ENCODE results near the gene F2RL3. TPM values are rescaled to one million over a fixed set of nuclear protein-coding genes. Genes with fewer than 3 reads are reported as not detected.

Gene F2RL3
- total and polyA plus RNA-seq, 9 of the 15 experiments (the other 6 are each of a cell fraction or from before 2014, with no cell fraction given): 1.4 to 27.6 (median 11.9) TPM

GRCh38 chr19:16922592-16922934 is 33.8 kb downstream of the F2RL3 start:
- H3K9me1 ChIP-seq (ENCODE audit: control insufficient read depth, insufficient read depth, low read length): no peaks in the 10 kb centered on the region
- H2AFZ ChIP-seq (ENCODE audit: low read depth, low read length): peak overlapping the region; percentile 84
- 27% methylated on average over 1 of the region's 1 CpG for whole genome bisulfite sequencing (ENCODE audit: insufficient coverage, low coverage, missing lambda C conversion rate)
- no peak overlapping the region for H3K4me2 ChIP-seq (ENCODE audit: insufficient read depth, low read length)
- BruUV-seq (replicated peaks): no TSS peak
- ChIA-PET CTCF (ENCODE audit: low intra/inter-chr PET ratio) (no interaction called here), POLR2A (interaction anchor here (0.6 to 1.1 kb wide), 2 partner anchors 149 to 690 kb away, joined by 3 read pairs; no protein-coding TSS in a partner anchor)
- TF ChIP-seq NFIX (CRISPR knock-in tag; IDR thresholded peaks at IDR 0.05; ENCODE audit: low read depth): no peak
- 0 out of 4 replicates have a peak, but pooled peaks of 1 of the 2 experiments have one; percentile 21 for TF ChIP-seq FOXA3 (CRISPR knock-in tag; conservative IDR thresholded peaks at IDR 0.05 in 1 of 2, IDR thresholded peaks at IDR 0.05 in 1 of 2)
- TF ChIP-seq PHF21A (IDR thresholded peaks at IDR 0.05; ENCODE audit: borderline replicate concordance, low read depth): peak; percentile 82
- no peak for TF ChIP-seq PATZ1 (CRISPR knock-in tag; IDR thresholded peaks at IDR 0.05; ENCODE audit: borderline replicate concordance)
- no peak for TF ChIP-seq SIX5 (IDR thresholded peaks at IDR 0.05; ENCODE audit: borderline replicate concordance in 1 of 2, insufficient read depth in 1 of 2, low read depth in 1 of 2, low read length in 2 of 2)
- 0 out of 4 replicates have a peak, but pooled peaks of 1 of the 2 experiments have one; percentile 4 for TF ChIP-seq ZMIZ1 (IDR thresholded peaks at IDR 0.05; ENCODE audit: low read depth in 2 of 2, low read length in 2 of 2)
- peak; percentile 17; the same call in 1 of the 2 replicates for TF ChIP-seq BCOR (IDR thresholded peaks at IDR 0.05)
- TF ChIP-seq SMARCA5 (IDR thresholded peaks at IDR 0.05): peak; percentile 96
- no peak for TF ChIP-seq CBX8 (IDR thresholded peaks at IDR 0.05; ENCODE audit: borderline replicate concordance, extremely low read depth, low read depth, low read length, poor library complexity, severe bottlenecking)
- no peak for TF ChIP-seq POLR2B (IDR thresholded peaks at IDR 0.05; ENCODE audit: low read depth, partially characterized antibody)
- no peak for TF ChIP-seq ZNF224 (CRISPR knock-in tag; IDR thresholded peaks at IDR 0.05)
- TF ChIP-seq MLLT1 (IDR thresholded peaks at IDR 0.05): peak in 1 of 2 experiments; percentile 69; a peak in 2 of 4 replicates
- peak; percentile 21 for TF ChIP-seq MEIS2 (IDR thresholded peaks at IDR 0.05; ENCODE audit: partially characterized antibody)
- TF ChIP-seq PTBP1 (IDR thresholded peaks at IDR 0.05; ENCODE audit: low read depth, low read length): peak; percentile 99
- H3K36me3 ChIP-seq (ENCODE audit: control insufficient read depth, insufficient read depth, low read length): no peaks in the 10 kb centered on the region
- H3K4me3 ChIP-seq: no peak overlapping the region
- no peak overlapping the region for H3K27ac ChIP-seq (ENCODE audit: extremely low read depth, low read depth, low read length)
- H3K9me3 ChIP-seq (replicated peaks; ENCODE audit: control insufficient read depth, insufficient read depth, low read depth, low read length): 0 out of 2 replicates have a peak, but pooled peaks cover 4% of the 10 kb centered on the region
- in situ Hi-C loops (cut with MboI) (no loop called here), intact Hi-C loops (cut with micrococcal nuclease) (no loop called here)
- H3K79me2 ChIP-seq (ENCODE audit: control insufficient read depth, insufficient read depth, low read length): no peaks in the 10 kb centered on the region
- peak in 1 of 4 experiments; percentile 25 for DNase-seq (ENCODE audit: extremely low read depth in 1 of 4, low spot score in 3 of 4)
- H4K20me1 ChIP-seq (replicated peaks; ENCODE audit: control insufficient read depth, insufficient read depth, low read length): no peaks in the 10 kb centered on the region
- H3K27me3 ChIP-seq (ENCODE audit: control insufficient read depth in 2 of 2, insufficient read depth in 2 of 2, low read length in 2 of 2): peaks cover 0 to 1% of the 10 kb centered on the region in 2 experiments; a peak in 1 of 5 replicates
- peaks cover 17 to 32% of the 10 kb centered on the region in 2 experiments; a peak in 4 of 5 replicates for H3K4me1 ChIP-seq (replicated peaks in 1 of 2; ENCODE audit: control insufficient read depth in 2 of 2, insufficient read depth in 2 of 2, low read length in 2 of 2)
- H3K9ac ChIP-seq (ENCODE audit: insufficient read depth in 1 of 2, low read depth in 2 of 2, low read length in 2 of 2): no peak overlapping the region; a peak in 1 of 4 replicates
- no peak for ATAC-seq
- FAIRE-seq: peak; percentile 68
